ENCODE results near the gene PLA2G4F.

The PLA2G4F gene

DNA sequence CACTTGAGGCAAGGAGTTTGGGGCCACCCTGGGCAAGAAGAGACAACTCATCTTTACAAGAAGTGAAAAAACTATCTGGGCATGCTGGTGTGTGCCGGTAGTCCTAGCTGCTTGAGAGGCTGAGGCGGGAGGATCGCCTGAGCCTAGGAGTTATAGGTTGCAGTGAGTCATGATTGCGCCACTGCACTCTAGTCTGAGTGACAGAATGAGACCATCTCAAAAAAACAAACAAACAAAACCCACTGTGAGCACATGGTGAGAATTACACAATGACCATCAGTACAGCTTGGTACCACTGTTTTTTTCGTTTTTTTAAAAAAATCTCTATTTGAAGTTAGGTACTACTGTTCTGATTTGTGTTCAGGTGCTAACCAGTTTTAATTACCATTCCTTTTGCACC, 38.1 kb upstream of the PLA2G4F start:
- no peak for DNase-seq (ENCODE audit: low read depth)
- TF ChIP-seq, protein P1, sequence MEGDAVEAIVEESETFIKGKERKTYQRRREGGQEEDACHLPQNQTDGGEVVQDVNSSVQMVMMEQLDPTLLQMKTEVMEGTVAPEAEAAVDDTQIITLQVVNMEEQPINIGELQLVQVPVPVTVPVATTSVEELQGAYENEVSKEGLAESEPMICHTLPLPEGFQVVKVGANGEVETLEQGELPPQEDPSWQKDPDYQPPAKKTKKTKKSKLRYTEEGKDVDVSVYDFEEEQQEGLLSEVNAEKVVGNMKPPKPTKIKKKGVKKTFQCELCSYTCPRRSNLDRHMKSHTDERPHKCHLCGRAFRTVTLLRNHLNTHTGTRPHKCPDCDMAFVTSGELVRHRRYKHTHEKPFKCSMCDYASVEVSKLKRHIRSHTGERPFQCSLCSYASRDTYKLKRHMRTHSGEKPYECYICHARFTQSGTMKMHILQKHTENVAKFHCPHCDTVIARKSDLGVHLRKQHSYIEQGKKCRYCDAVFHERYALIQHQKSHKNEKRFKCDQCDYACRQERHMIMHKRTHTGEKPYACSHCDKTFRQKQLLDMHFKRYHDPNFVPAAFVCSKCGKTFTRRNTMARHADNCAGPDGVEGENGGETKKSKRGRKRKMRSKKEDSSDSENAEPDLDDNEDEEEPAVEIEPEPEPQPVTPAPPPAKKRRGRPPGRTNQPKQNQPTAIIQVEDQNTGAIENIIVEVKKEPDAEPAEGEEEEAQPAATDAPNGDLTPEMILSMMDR (IDR thresholded peaks at IDR 0.05; ENCODE audit: low read depth, low read length, missing control alignments), result no peak
- H3K4me3 ChIP-seq (ENCODE audit: low read depth, low read length), result no peak overlapping the region

DNA sequence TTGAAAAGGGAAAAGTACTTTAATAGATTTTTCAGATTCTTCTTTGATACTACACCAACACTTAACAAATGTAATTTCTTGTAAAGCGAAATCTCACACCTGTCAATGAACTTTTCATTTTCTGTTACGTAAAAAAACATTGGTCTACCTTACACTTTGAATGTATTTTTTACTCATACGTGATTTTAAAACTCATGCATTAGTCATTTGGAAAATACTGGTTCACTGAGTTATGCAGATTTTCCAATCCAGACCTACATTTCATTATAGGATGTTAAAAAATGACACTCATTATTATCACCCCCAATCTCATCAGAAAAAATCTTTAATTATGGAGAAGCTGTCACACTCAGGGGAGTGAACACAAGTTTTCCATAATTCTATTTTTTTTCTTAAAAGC, 36.9 kb upstream of the PLA2G4F start:
- DNase-seq (ENCODE audit: low read depth), result no peak
- TF ChIP-seq, protein P1 (IDR thresholded peaks at IDR 0.05; ENCODE audit: low read depth, low read length, missing control alignments), result no peak
- H3K4me3 ChIP-seq (ENCODE audit: low read depth, low read length), result no peak overlapping the region

DNA sequence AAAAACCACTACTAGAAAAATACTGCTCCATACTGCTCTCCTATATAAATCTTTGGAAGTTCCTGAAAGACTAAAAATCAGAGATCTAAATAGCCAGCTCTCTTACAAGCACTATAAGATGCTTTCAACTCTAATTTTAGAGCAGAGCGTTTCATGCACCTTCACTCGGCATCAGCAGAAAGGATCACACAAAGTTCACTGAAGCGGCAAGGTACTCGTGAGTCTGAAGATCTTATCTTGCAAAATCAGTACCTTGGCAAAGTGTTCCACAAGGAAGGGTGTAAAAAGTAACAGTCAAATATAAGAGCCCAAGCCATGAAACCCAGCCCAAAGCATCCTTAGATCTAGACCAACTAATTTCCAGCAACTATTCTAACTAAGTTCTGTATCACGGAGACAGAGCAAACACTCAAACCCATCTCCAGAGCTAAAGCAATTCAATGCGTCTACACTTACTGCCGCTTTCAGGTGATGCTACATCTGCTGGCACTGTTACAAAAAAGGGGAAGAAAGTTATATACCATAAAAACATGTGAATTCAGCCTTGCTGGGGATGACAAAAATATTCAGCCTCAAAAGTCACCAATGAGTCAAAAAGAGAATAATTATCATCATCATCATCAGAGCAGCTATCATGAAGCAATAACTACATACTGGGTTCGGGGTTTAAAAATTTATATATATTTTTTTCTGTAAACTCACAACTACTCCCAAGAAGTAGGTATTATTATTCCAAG, 35.3 kb upstream of the PLA2G4F start:
- no peak overlapping the region for H3K4me3 ChIP-seq (ENCODE audit: low read depth, low read length)
- TF ChIP-seq, protein P1 (IDR thresholded peaks at IDR 0.05; ENCODE audit: low read depth, low read length, missing control alignments), result no peak
- no peak for DNase-seq (ENCODE audit: low read depth)

DNA sequence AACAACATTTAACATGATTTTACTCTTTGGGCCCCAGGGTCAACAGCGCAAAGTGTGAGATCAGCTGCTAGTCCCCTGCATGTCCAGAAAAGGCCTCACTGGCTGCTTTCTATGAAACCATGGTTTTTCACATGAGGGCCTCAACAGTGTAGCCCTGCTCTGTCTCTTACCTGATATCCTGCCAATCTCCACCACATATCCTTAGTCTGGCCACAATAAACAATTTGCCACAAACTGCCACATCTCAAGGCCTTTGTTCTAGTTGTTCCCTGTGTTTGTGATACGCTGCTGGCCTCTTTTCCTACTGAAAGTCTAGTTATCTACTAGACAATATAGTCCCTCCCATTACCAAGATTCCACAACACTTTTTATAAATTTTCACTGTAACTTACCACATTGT, 33.9 kb upstream of the PLA2G4F start:
- TF ChIP-seq, protein P1 (IDR thresholded peaks at IDR 0.05; ENCODE audit: low read depth, low read length, missing control alignments), result no peak
- no peak for DNase-seq (ENCODE audit: low read depth)
- no peak overlapping the region for H3K4me3 ChIP-seq (ENCODE audit: low read depth, low read length)

DNA sequence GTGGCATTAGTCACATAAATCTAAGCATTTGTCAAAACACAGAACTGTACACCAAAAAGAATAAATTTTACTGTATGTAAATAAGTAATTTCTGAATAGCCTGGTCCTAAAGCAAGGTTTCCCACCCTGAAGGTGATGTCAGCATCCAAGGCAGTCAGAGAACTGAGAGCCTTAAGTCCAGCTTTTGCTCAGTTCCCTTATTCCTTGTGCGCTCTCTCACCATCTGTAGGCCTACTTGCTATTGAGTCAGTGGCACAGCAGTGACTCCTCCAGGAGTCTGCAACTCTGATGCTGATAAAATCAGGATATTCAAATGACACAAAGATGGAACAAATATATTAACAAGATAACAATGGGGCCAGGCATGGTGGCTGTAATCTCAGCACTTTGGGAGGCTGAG, 29.4 kb upstream of the PLA2G4F start:
- TF ChIP-seq, protein P1 (IDR thresholded peaks at IDR 0.05; ENCODE audit: low read depth, low read length, missing control alignments), result no peak
- no peak overlapping the region for H3K4me3 ChIP-seq (ENCODE audit: low read depth, low read length)
- no peak for DNase-seq (ENCODE audit: low read depth)

DNA sequence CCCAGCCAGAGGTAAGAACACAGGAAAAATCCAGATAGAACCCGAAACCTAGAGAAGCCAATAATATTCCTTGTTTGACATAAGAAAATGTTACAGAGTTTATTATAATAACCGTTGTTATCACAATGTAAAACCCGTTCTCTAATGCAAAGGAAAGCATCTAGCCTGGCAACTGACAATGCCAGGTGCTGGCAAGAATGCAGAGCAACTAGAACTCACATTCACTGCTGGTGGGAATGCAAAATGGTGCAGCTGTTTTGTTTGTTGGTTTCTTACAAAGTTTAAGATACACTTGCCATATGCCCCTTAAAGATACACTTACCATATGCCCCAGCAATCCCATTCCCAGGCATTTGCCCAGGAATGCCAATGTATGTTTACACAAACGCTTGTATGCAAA, 28.3 kb upstream of the PLA2G4F start:
- H3K4me3 ChIP-seq (ENCODE audit: low read depth, low read length), result no peak overlapping the region
- TF ChIP-seq, protein P1 (IDR thresholded peaks at IDR 0.05; ENCODE audit: low read depth, low read length, missing control alignments), result no peak
- DNase-seq (ENCODE audit: low read depth), result no peak

DNA sequence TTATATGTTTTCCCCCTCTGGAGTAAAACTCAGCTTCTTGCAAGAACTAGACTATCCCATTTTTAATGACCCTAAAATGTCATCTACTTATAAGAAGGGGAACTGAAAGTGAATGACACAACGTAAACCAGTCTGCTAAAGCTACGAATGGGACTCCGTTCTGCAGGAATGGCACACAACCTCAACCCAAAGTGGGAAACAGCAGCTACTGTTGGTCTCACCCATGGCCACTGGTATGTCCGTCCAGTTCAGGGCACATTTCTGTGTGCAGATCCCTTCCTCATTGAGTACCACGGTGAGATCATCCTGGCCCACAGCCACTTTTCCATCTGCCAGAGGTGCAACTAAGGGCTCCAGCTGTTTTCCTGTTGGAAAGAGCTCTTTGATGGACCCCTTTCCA, 27.9 kb upstream of the PLA2G4F start:
- DNase-seq (ENCODE audit: low read depth), result no peak
- TF ChIP-seq, protein P1 (IDR thresholded peaks at IDR 0.05; ENCODE audit: low read depth, low read length, missing control alignments), result no peak
- no peak overlapping the region for H3K4me3 ChIP-seq (ENCODE audit: low read depth, low read length)
